GM21528 (cell line): ENCODE results near the gene HOOK2.
"Not testable (repeated sequence)": the region's sequence is repeated elsewhere in the genome, so short reads cannot be mapped to it uniquely, and the experiment has no call there.

Experiments
- ATAC-seq: cut with Tn5 transposase; IDR thresholded peaks from one replicate; pipeline ENCODE4 v1.9.1; 2021; ENCODE audit warnings: mild to moderate bottlenecking, moderate library complexity; ENCODE audit not compliant: unreplicated experiment, low FRiP score

HOOK2 gene, protein sequence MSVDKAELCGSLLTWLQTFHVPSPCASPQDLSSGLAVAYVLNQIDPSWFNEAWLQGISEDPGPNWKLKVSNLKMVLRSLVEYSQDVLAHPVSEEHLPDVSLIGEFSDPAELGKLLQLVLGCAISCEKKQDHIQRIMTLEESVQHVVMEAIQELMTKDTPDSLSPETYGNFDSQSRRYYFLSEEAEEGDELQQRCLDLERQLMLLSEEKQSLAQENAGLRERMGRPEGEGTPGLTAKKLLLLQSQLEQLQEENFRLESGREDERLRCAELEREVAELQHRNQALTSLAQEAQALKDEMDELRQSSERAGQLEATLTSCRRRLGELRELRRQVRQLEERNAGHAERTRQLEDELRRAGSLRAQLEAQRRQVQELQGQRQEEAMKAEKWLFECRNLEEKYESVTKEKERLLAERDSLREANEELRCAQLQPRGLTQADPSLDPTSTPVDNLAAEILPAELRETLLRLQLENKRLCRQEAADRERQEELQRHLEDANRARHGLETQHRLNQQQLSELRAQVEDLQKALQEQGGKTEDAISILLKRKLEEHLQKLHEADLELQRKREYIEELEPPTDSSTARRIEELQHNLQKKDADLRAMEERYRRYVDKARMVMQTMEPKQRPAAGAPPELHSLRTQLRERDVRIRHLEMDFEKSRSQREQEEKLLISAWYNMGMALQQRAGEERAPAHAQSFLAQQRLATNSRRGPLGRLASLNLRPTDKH

DNA sequence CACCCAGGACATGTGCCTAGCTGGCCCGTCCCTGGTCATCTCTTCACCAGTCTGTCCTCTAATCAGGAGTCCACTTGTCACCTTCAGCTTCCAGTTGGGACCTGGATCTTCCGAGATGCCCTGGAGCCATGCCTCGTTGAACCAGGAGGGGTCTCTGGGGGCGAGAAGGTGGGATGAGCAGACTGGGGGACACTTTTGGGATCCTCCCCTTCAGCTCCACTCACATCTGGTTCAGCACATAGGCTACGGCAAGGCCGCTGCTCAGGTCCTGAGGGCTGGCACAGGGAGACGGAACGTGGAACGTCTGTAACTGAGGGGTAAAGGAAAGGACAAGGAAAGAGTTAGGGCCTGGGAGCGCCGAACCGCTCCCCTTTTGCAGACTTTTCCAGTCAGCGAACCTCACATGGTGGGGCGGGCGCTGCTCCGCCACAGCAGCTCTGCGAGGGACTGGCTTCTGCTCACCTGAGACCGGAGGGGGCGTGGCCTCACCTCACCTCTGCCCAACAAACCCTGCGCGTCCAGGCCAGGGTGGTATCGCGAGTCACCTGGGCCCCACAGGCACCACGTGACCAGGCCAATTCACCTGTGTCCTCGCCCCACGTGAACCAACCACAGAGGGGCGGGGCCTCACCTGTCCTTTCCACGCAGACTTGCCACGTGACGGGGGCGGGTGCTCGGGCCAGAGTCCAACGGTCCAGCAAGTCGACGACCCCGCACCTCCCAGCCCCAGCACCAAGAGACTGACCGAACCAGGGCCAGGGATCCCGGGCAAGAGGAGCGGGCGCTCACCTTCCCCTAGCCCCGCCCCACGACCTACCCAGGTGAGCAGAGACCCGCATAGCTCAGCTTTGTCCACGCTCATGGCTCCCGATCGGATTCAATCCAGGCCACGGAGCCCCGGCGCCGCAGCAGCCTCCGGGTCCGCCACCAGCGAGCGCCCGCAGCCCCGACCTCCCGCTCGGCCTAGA lies at the start of gene HOOK2:
Gene HOOK2, minus strand, starts transcription at position 965 of the 968 bp plus-strand sequence. Its CDS starts 103 bp downstream, at position 862.
- ATAC-seq = no peak

DNA sequence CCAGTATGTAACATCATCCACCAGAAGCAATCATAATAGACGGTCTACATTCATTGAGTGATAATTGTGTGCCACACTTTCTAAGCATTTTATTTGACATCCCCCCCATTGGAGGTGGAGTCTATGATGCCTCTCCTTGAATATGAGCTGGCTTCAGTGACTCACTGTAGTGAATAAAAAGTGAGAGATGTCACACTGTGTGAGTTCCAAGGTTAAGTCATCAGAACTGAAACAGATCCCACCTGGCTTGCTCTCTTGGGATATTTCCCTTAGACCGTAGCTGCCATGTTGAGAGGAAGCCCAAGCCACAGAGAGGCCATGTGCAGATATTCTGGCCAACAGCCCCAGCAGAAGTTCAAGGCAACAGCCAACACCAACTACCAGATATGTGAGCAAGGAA lies 46.4 kb upstream of the HOOK2 start:
- ATAC-seq = no peak

DNA sequence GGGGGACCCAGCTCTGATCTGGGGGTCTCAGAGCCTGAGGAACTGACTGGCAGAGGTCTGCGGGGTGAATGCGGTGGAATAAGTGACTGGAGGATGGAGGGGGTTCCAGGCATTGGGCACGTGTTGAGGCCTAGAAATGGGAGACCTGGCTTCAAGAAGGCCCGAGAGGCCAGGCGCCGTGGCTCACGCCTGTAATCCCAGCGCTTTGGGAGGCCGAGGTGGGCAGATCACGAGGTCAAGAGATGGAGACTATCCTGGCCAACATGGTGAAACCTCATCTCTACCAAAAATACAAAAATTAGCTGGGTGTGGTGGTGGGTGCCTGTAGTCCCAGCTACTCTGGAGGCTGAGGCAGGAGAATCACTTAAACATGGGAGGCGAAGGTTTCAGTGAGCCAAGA lies 42.5 kb upstream of the HOOK2 start:
- ATAC-seq = not testable (repeated sequence)

DNA sequence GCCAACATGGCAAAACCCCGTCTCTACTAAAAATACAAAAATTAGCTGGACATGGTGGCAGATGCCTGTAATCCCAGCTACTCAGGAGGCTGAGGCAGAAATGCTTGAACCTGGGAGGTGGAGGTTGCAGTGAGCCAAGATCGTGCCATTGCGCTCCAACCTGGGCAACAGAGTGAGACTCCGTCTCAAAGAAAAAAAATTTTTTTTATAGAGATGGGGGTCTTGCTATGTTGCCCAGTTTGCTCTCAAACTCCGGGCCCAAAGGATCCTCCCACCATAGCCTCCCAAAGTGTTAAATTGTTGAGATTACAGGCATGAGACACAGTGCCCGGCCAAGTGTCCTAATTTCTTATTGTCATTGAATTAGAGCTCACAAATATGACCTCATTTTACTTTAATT lies 41.8 kb upstream of the HOOK2 start:
- ATAC-seq = not testable (repeated sequence)

DNA sequence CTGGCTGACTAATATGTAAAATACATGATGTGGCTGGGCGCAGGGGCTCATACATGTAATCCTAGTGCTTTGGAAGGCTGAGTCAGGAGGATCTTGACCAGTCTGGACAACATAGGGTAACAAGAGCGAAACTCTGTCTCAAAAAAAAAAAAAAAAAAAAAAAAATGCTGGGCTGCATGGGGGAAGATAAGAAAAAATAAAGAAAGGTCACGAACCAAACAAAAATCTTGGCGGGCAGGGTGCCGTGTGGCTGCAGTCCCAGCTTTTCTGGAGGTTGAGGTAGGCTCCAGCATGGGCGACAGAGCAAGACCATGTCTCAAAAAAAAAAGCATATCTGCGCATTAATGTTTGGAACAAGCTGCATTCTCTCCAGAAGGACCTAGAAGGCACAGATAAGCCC lies 39.7 kb upstream of the HOOK2 start:
- ATAC-seq = no peak

DNA sequence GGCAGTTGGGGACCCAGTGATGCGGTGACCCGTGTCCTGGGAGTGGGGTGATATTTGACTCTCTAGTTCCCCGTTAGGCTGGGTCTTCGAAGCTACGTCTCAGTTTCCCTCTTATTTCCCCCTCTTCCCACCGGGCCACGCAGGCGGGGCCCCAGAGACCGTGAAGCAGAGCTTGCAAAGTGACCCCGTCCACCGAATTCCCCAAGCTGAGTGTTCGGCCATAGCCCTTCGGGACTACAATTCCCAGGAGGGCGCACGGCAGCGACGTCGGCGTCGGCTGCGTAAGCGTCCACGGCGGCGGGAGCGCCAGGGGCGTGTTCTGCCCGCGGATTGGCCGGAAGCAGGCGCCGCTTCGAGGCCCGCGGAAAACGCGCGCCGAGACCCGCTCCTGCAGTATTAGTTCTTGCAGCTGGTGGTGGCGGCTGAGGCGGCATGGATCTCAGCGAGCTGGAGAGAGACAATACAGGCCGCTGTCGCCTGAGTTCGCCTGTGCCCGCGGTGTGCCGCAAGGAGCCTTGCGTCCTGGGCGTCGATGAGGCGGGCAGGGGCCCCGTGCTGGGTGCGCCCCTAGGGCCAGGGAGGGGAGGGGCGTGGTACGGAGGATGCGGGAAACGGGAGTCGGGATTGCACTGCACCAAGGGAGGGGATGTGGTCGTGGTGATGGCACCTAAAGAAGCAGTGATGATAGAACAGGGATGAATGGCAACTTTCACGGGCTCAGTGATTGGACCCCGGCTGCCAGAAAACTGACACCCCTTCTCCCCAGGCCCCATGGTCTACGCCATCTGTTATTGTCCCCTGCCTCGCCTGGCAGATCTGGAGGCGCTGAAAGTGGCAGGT lies 31.1 kb upstream of the HOOK2 start, which contains the start of gene RNASEH2A:
Gene RNASEH2A, plus strand, starts transcription at position 343 of the 840 bp plus-strand sequence. Its CDS starts 90 bp downstream, at position 433.
- ATAC-seq = peak; percentile 60

DNA sequence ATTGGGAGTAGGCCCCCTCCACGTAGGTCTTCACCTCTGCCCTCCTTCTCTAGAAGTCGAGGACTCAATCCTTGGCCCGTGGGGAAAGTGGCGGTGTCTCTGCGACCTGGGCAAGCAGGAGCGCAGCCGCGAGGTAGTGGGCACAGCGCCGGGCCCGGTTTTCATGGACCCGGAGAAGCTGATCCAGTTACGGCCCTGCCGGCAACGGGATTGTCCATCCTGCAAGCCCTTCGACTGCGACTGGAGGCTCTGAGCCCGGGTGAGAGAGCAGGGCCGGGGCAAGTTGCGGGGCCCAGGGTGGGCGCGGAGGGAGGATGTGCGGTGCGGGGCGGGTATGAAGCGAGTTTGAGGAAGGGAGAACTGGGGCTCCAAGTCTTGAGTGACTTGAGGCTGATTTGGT lies 28.7 kb upstream of the HOOK2 start:
- ATAC-seq = no peak

DNA sequence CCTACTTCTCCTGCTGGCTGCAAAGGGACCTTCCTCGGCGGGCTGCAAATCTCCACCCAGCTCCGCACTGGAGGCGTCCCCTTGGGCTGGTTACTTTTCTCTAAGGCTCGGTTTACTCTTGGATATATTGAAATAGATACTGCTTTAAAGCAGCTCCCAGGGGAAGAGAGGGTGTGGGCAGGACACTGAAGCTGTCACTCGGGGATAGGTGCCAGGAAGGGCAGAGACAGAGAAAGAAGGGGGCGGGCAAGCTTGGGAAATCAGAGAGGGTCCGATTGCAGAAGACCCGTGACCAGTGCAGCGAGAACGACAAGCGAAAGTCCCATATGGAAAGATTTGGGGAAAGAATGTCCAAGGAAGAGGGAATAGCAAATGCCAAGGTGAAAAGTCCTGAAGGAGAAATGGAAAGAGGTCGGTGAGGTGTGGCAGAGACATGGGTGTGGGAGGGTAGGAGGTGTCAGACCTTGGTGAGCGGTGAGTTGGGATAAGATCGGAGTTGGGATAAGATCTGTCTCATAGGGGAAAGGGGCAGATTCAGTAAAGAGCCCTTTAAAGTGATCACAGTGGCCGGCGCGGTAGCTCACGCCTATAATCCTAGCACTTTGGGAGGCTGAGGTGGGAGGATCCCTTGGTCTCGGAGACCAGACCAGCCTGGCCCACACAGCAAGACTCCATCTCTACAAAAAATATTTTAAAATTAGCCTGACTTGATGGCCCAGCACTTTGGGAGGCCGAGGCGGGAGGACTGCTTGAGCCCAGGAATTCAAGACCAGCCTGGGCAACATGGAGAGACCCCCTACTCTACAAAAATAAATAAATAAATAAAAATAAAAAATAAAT lies 27.1 kb upstream of the HOOK2 start:
- no peak for ATAC-seq

DNA sequence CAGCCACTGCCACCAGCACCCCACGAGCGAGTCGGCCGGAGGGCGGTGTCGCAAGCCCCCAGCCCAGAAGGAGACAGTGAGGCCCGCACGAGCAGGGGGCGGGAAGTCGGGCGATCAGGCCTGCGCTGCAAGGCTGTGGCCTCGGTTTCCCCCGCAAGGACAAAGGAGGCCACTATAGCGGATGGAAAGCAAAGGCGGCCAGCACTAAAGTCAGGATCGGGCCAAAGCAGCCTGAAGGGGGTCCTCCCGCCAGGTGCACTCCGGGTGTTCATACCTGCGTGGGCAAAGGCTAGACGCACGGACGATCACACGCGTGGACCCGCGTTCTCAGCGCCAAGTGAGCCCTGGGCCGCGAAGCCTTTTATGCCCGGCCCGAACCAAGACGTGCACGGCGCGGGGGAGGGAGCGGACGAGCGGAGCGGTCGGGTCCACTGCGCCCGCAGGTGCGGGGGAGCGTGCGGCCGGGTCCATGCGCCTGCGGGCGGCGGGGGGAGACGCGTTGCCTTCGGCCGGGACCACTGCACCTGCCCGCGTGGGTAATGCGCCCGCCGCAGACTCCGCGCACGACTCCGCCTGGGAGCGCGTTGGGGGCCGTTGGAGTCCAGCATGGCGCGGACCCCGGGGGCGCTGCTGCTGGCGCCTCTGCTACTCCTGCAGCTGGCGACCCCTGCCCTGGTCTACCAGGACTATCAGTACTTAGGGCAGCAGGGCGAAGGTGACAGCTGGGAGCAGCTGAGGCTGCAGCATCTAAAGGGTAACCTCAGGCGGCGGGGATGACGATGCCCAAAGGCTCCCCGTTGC lies 26.3 kb upstream of the HOOK2 start, which contains the start of the genes PRDX2 and THSD8:
Gene PRDX2, minus strand, starts transcription at position 335 of the 801 bp plus-strand sequence. CDS start 539 bp downstream, outside the sequence.
Gene THSD8, plus strand, starts transcription at position 604 of the 801 bp plus-strand sequence. Its CDS starts 3 bp downstream, at position 607.
- ATAC-seq = no peak

DNA sequence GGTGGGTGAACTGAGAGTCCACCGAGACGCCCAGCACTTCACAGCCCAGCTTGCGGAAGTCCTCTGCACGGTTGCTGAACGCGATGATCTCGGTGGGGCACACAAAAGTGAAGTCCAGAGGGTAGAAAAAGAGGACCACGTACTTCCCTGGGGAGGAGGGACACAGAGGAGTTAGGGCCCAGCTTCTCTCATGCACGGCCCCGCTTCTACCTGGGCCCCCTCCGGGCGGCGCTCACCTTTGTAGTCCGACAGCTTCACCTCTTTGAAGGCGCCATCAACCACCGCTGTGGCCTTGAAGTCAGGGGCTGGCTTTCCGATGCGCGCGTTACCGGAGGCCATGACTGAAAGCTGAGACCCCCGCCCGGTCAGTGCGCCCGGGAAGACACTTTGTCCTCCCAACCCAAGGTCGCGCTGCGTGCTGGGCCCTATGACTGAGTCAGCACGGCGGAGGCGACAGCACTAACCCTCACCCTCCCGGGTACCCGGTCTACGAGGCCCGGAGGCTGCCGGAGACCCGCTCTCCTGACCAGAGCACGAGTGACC lies 25.6 kb upstream of the HOOK2 start:
- ATAC-seq = no peak

DNA sequence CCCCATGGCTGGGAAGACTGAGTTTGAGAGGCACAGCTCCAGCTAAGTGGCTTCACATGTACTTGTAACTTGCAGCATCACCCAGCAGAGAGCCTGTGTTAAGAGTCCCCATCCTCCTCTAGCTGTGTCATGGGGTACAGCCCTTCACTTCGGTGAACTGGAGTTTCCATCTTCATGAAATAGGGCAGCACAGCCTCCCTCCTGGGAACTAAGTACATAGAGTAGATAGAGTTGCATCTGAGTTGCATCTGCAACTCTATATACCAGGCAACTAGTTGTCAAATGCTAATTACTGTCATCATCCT lies 25.1 kb upstream of the HOOK2 start:
- no peak for ATAC-seq

DNA sequence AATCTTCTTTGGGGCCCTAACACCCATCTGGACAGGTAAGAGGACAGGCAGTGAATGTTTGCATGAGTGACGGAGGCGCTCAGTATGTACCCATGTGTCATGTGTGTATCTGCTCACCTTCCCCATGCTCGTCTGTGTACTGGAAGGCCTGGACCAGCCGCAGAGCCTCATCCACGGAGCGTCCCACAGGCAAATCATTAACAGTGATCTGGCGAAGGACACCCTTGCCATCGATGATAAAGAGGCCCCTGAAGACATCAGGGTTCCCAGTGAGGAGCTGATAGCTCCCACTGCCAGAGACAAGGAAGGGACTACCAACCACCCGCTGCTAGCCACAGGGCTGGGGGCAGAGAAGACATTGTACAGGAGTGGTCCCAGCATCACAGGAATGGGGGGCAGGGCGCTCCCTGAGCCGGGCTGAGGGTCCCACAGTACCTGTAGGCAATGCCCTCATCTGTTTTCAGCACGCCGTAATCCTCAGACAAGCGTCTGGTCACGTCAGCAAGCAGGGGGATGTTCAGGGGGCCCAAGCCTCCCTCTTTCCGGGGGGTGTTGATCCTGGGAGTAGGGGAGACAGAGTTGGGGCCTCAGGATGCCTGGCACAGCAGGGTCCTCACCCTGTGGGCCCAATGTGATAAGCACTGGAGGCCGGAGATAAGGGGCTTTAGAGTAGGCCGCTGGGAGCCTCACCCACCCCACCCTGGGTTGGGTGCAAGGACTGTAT lies 24.6 kb upstream of the HOOK2 start:
- no peak for ATAC-seq

DNA sequence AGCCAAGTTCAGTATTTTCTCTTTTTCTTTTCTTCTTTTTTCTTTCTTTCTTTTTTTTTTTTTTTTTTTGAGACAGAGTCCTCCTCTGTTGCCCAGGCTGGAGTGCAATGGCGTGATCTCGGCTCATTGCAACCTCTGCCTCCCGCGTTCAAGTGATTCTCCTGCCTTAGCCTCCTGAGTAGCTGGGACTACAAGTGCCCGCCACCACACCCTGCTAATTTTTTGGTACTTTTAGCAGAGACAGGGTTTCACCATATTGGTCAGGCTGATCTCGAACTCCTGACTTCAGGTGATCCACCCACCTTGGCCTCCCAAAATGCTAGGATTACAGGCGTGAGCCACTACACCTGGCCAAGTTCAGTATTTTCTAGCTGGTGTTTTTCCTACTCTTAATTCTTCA lies 22.3 kb upstream of the HOOK2 start:
- ATAC-seq = not testable (repeated sequence)

DNA sequence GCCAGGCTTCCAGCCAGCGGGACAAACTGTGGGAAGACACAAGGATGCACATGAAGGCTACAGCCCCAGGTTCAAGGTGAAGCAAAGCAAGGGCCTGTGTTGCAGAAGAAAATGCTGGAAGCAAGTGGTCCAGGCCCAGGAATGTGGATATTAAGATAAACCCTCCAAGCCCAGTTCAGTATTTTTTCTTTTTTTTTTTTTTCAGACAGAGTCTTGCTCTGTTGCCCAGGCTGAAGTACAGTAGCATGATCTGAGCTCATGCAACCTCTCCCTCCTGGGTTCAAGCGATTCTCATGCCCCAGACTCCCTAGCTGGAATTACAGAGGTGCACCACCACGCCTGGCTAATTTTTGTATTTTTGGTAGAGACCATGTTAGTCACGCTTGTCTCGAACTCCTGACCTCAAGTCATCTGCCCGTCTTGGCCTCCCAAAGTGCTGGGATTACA lies 21.8 kb upstream of the HOOK2 start:
- no peak for ATAC-seq

DNA sequence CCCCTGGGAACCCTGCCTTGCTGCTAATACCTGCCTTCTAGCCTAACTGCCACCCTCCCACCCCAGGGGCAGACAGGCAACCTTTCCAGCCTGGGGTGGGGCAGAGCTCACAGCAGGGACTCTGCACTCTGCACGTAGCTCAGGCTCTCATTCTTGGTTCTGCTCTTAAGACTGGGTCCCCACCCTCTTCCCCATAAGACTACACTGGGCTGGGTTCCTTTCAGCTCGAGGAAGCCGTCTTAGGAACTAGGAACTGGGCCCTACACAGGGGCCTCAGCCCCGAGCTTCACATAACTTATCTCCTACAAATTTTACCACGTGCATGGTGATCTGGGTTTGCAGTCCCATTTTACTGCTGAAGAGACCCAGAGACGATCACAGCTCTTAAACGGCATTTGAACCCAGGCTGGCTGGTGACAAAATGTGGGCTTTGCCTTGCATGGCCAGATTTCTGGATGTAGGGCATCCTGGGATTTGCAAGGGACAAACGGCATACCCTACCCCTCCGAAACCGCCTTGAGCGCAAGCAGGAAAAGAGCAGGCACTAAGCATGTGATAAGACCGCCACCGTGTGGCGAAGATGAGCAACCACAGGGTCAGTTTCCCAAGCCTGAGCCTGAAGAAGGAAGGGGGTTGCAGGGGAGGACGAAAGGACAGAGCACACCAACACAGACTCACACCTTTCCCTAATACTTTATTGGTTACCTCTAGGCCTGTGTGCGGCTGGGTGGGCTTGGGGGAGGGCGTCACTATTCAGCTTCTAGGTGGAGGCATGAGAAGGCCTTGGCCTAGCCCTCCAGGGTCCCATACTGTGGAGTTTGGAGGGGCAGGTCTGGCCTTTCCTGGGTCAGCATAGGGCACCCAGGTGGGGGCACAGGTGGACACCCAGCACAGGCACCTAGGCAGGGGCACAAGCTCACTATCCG lies 21.1 kb upstream of the HOOK2 start:
- no peak for ATAC-seq

DNA sequence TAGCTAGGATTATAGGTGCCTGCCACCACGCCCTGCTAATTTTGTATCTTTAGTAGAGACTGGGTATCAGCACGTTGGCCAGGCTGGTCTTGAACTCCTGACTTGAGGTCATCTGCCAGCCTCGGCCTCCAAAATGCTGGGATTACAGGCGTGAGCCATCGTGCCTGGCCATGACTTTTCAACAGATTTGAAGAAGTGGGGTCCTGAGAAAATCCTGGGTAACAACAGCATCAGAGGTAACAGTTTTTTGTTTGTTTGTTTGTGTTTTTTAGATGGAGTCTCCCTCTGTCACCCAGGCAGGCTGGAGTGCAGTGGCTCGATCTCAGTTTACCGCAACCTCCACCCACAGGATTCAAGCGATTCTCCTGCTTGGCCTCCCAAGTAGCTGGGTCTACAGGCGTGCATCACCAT lies 19.6 kb upstream of the HOOK2 start:
- ATAC-seq = no peak
